OCI-LY7 (cell line): Measurements from ENCODE around the gene RAB27A. TPM values are rescaled to one million over a fixed set of nuclear protein-coding genes. Genes with fewer than 3 reads are reported as not detected.

Experiments used
- BruUV-seq: library from RNA; stranded (reverse); fragments of 400-500 nt; replicated peaks from 2 replicates; lab custom pipeline; 2021; lab: Mats Ljungman, UMichigan
- CTCF ChIA-PET: fragments of 300-600 bp; sonication (Branson Sonifier 250); formaldehyde crosslinking; loops from one replicate; lab custom pipeline; 2022; ENCODE audit warnings: antibody characterized with exemption; ENCODE audit not compliant: unreplicated experiment; lab: Charles Lee
- POLR2A ChIA-PET: fragments of 300-600 bp; sonication (Branson Sonifier 250); formaldehyde crosslinking; loops from one replicate; lab custom pipeline; 2022; ENCODE audit warnings: antibody characterized with exemption; lab: Charles Lee
- DNase-seq: peaks from one replicate; pipeline ENCODE4 v3.0.0-alpha.2; 2015; ENCODE audit warnings: low spot score
- H2AFZ ChIP-seq: fragments of 200-600 bp; sonication (generic), shearing (Covaris generic); 2 replicates; pipeline ENCODE4 v1.6.1; 2014; ENCODE audit warnings: mild to moderate bottlenecking, antibody characterized with exemption, low read length, moderate library complexity
- H3K27ac ChIP-seq: fragments of 200-600 bp; sonication (generic); 2 replicates; pipeline ENCODE4 v1.5.1; 2014; ENCODE audit warnings: mixed run types, low read depth, mild to moderate bottlenecking, moderate library complexity, low read length, inconsistent platforms; ENCODE audit not compliant: poor library complexity, severe bottlenecking
- H3K36me3 ChIP-seq: fragments of 200-600 bp; sonication (generic); 2 replicates; pipeline ENCODE4 v1.6.1; 2014; ENCODE audit warnings: mild to moderate bottlenecking, antibody characterized with exemption, low read length, moderate library complexity, mixed read lengths; ENCODE audit not compliant: insufficient read depth
- H3K4me1 ChIP-seq: fragments of 200-600 bp; sonication (generic); 2 replicates; pipeline ENCODE4 v1.5.1; 2014; ENCODE audit warnings: mild to moderate bottlenecking, low read length; ENCODE audit not compliant: insufficient read depth, poor library complexity, severe bottlenecking
- H3K4me2 ChIP-seq: fragments of 200-600 bp; sonication (generic); 2 replicates; pipeline ENCODE4 v1.6.1; 2014; ENCODE audit warnings: mild to moderate bottlenecking, low read length
- H3K4me3 ChIP-seq: fragments of 200-600 bp; sonication (generic); 2 replicates; pipeline ENCODE4 v1.5.1; 2014; ENCODE audit warnings: mild to moderate bottlenecking, low read depth, low read length; ENCODE audit not compliant: poor library complexity, severe bottlenecking
- H3K79me2 ChIP-seq: fragments of 200-600 bp; sonication (generic); 2 replicates; pipeline ENCODE4 v1.6.1; 2016; ENCODE audit warnings: low read depth, mild to moderate bottlenecking, low read length, moderate library complexity, mixed read lengths; ENCODE audit not compliant: insufficient read depth
- H3K9me2 ChIP-seq: fragments of 200-600 bp; sonication (generic); 2 replicates; pipeline ENCODE4 v1.6.1; 2016; ENCODE audit warnings: mild to moderate bottlenecking, low read length, mixed read lengths; ENCODE audit not compliant: insufficient read depth
- H3K9me3 ChIP-seq: fragments of 200-600 bp; sonication (generic); 2 replicates; pipeline ENCODE4 v1.6.1; 2014; ENCODE audit warnings: mild to moderate bottlenecking, mixed run types, low read length, mixed read lengths
- H4K20me1 ChIP-seq: fragments of 200-600 bp; sonication (generic); 2 replicates; pipeline ENCODE4 v1.6.1; 2014; ENCODE audit warnings: mild to moderate bottlenecking, antibody characterized with exemption, low read length, moderate library complexity, mixed read lengths; ENCODE audit not compliant: insufficient read depth
- CTCF ChIP-seq: fragments of 200-600 bp; sonication (generic); conservative IDR thresholded peaks from 2 replicates; pipeline ENCODE4 v1.5.1; 2014; ENCODE audit warnings: mild to moderate bottlenecking, antibody characterized with exemption, low read length, moderate library complexity, mixed read lengths
- EZH2phosphoT487 ChIP-seq: fragments of 200-600 bp; sonication (generic); IDR thresholded peaks from 2 replicates; pipeline ENCODE4 v1.6.1; 2018; ENCODE audit warnings: low read depth, borderline replicate concordance, mild to moderate bottlenecking, mixed run types, antibody characterized with exemption, low read length, moderate library complexity, mixed read lengths
- intact Hi-C: fragments of 100-400 bp; cut with micrococcal nuclease; formaldehyde crosslinking; loops from one replicate; pipeline ENCODE4 v1.10.0; 2022; ENCODE audit not compliant: unreplicated experiment
- total RNA-seq, 2 experiments: library from RNA; depleted of rRNA in 1 of 2; stranded (reverse); fragments of >200 nt in 1 of 2; shearing (Covaris generic) in 1 of 2; gene quantifications; 2 replicates each; pipeline ENCODE4 v1.2.3, GENCODE V29; 2014 to 2022

The RAB27A gene
- total RNA-seq, 2 experiments from 2014 or later: 4.5 to 22.4 TPM

DNA sequence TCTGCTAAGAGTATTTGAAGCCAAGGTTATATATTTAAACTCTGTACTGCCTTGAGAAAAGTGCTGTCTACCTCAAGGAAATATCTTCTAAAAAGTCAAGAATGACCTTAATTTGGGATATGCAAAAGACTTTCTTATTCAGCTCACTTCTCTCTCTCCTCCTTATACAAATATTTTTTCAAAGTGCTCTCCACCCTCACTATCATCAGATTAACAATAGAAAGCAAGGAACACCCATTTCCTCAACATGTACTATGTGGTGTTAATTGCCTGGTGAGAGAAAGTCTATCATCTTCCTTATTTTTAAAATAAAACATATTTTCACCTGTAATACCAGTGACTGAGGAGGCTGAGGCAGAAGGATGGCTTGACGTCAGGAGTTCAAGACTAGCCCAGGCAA lies 48.4 kb downstream of the RAB27A start:
- no peaks in the 10 kb centered on the region for H3K36me3 ChIP-seq
- H3K4me2 ChIP-seq: no peak overlapping the region
- intact Hi-C loops: no loop called here
- H3K79me2 ChIP-seq: no peaks in the 10 kb centered on the region
- no peak overlapping the region for H3K4me3 ChIP-seq
- H4K20me1 ChIP-seq: no peaks in the 10 kb centered on the region
- CTCF ChIA-PET: no interaction called here
- no peak overlapping the region for H2AFZ ChIP-seq
- DNase-seq: no peak
- POLR2A ChIA-PET: no interaction called here
- no peak for TF ChIP-seq EZH2phosphoT487
- TF ChIP-seq CTCF: no peak
- H3K27ac ChIP-seq: no peak overlapping the region
- H3K4me1 ChIP-seq: no peaks in the 10 kb centered on the region
- no TSS peak for BruUV-seq
- no peaks in the 10 kb centered on the region for H3K9me3 ChIP-seq
- no peaks in the 10 kb centered on the region for H3K9me2 ChIP-seq

DNA sequence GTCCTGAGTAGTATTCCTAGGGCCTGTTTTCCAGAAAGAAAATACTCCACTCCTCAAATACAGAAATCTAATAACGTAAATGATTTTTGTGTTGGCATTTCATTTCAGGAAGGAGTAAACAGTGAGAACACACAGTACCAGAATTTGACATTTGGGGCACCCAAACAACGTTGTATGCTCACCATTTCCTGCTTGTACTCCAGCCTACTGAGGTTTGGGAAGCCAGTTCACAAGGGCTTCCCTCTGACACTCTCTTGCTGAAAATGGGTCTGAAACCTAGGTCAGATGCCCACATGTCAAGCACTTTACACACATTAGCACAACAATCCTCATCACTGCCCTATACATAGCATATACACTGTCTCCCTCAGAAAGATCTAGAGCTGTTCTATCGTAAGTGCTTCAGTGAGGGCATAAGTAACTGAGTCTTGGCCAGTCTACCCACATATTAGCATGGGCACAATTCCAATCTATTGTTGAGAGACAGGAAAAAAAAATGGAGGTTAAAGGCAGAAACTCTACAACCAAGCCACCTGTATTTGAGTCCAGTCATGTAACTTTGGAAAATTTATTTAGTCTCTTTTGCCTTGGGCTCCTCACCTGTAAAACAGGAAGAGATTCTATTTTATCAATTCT lies 49.4 kb downstream of the RAB27A start:
- no peak for TF ChIP-seq CTCF
- no peak for TF ChIP-seq EZH2phosphoT487
- Histone ChIP-seq H2AFZ (no peak overlapping the region), H3K4me3 (no peak overlapping the region), H4K20me1 (no peaks in the 10 kb centered on the region), H3K4me1 (no peaks in the 10 kb centered on the region), H3K4me2 (no peak overlapping the region), H3K27ac (no peak overlapping the region), H3K36me3 (no peaks in the 10 kb centered on the region), H3K9me3 (no peaks in the 10 kb centered on the region), H3K9me2 (no peaks in the 10 kb centered on the region), H3K79me2 (no peaks in the 10 kb centered on the region)
- intact Hi-C loops: no loop called here
- CTCF ChIA-PET: no interaction called here
- POLR2A ChIA-PET: interaction anchor here (0.5 kb wide), 1 partner anchor 21 kb away, joined by 4 read pairs; no protein-coding TSS in a partner anchor
- no TSS peak for BruUV-seq
- no peak for DNase-seq

- Histone ChIP-seq H3K4me3 (no peak overlapping the region), H3K9me3 (no peaks in the 10 kb centered on the region), H4K20me1 (no peaks in the 10 kb centered on the region), H3K9me2 (no peaks in the 10 kb centered on the region), H2AFZ (no peak overlapping the region), H3K27ac (no peak overlapping the region), H3K36me3 (no peaks in the 10 kb centered on the region), H3K4me2 (no peak overlapping the region), H3K4me1 (no peaks in the 10 kb centered on the region), H3K79me2 (no peaks in the 10 kb centered on the region)
- POLR2A ChIA-PET: no interaction called here
- intact Hi-C loops: no loop called here
- DNase-seq: no peak
- no peak for TF ChIP-seq CTCF
- TF ChIP-seq EZH2phosphoT487: no peak
- BruUV-seq: no TSS peak
- CTCF ChIA-PET: no interaction called here
Measured at GRCh38 chr15:55239440-55240124, 50.0 kb downstream of the RAB27A start.
